Nephron (organoid): ENCODE measurements around the gene CCBE1.

Source experiments
- H3K27ac Mint-ChIP-seq, 3 experiments: 2 replicates each; pipeline ENCODE4 v1.8.0; 2020; ENCODE audit warnings: mixed read lengths in 3 of 3, mild to moderate bottlenecking in 2 of 3, moderate library complexity in 1 of 3
- H3K27me3 Mint-ChIP-seq: 2 replicates; pipeline ENCODE4 v1.8.0; 2021; ENCODE audit warnings: low read depth, mild to moderate bottlenecking, moderate library complexity, mixed read lengths
- H3K36me3 Mint-ChIP-seq: 2 replicates; pipeline ENCODE4 v1.8.0; 2020; ENCODE audit warnings: low read depth, mixed read lengths
- H3K4me1 Mint-ChIP-seq: 2 replicates; pipeline ENCODE4 v1.8.0; 2020; ENCODE audit warnings: mixed read lengths
- H3K4me3 Mint-ChIP-seq, 3 experiments: 2 replicates each; pipeline ENCODE4 v1.8.0; 2020; ENCODE audit warnings: mild to moderate bottlenecking in 3 of 3, mixed read lengths in 3 of 3, moderate library complexity in 2 of 3
- H3K9me3 Mint-ChIP-seq: 2 replicates; pipeline ENCODE4 v1.8.0; 2020; ENCODE audit warnings: mixed read lengths
- TF ChIP-seq, protein P1 (sequence below), 3 experiments: fragments of 200-600 bp; sonication (generic); IDR thresholded peaks; one replicate each; pipeline ENCODE4 v1.5.0; 2021; ENCODE audit warnings: antibody characterized with exemption in 3 of 3; ENCODE audit not compliant: unreplicated experiment in 3 of 3

CCBE1 gene

GRCh38 chr18:59605633-59606192 lies 91.5 kb downstream of the CCBE1 start:
- H3K27me3 Mint-ChIP-seq = no peaks in the 10 kb centered on the region
- H3K4me3 Mint-ChIP-seq = no peak overlapping the region
- peak overlapping the region; percentile 92 to 96 (median 92) for H3K27ac Mint-ChIP-seq
- H3K36me3 Mint-ChIP-seq = peaks cover 12% of the 10 kb centered on the region
- TF ChIP-seq, protein P1, sequence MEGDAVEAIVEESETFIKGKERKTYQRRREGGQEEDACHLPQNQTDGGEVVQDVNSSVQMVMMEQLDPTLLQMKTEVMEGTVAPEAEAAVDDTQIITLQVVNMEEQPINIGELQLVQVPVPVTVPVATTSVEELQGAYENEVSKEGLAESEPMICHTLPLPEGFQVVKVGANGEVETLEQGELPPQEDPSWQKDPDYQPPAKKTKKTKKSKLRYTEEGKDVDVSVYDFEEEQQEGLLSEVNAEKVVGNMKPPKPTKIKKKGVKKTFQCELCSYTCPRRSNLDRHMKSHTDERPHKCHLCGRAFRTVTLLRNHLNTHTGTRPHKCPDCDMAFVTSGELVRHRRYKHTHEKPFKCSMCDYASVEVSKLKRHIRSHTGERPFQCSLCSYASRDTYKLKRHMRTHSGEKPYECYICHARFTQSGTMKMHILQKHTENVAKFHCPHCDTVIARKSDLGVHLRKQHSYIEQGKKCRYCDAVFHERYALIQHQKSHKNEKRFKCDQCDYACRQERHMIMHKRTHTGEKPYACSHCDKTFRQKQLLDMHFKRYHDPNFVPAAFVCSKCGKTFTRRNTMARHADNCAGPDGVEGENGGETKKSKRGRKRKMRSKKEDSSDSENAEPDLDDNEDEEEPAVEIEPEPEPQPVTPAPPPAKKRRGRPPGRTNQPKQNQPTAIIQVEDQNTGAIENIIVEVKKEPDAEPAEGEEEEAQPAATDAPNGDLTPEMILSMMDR (IDR thresholded peaks at IDR 0.05; ENCODE audit: unreplicated experiment in 3 of 3) = no peak
- peaks cover 50% of the 10 kb centered on the region for H3K4me1 Mint-ChIP-seq
- H3K9me3 Mint-ChIP-seq = no peaks in the 10 kb centered on the region

DNA sequence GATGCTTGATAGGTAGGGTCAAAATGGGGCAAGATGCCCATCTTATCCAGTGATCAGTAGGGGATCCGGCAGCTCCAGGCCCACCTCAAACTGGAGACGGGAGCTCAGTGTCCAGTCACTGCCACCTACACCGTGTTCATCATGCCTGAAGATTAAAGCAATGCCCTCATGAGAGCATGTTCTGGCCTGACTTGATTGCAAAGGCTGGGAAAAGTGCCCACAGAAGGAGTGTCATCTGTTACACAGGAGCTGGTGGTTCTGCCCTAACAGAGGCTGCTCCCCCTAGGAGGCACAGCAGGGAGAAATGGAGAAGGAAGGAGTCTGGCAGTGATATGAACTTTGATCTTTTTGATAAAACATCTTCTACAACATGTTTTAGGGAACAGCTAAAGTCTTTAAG lies 92.3 kb downstream of the CCBE1 start:
- Mint-ChIP-seq H3K27ac (peak overlapping the region; percentile 92 to 96 (median 92)), H3K9me3 (no peaks in the 10 kb centered on the region), H3K4me3 (no peak overlapping the region), H3K27me3 (no peaks in the 10 kb centered on the region), H3K4me1 (peaks cover 48% of the 10 kb centered on the region), H3K36me3 (peaks cover 12% of the 10 kb centered on the region)
- TF ChIP-seq, protein P1 (IDR thresholded peaks at IDR 0.05; ENCODE audit: unreplicated experiment in 3 of 3) = no peak

- Mint-ChIP-seq H3K4me1 (peaks cover 43% of the 10 kb centered on the region), H3K27me3 (peaks cover 8% of the 10 kb centered on the region), H3K27ac (peak overlapping the region in 1 of 3 experiments; percentile 51), H3K9me3 (no peaks in the 10 kb centered on the region), H3K36me3 (peaks cover 6% of the 10 kb centered on the region), H3K4me3 (no peak overlapping the region)
- TF ChIP-seq, protein P1 (IDR thresholded peaks at IDR 0.05; ENCODE audit: unreplicated experiment in 3 of 3) = no peak
Observed at GRCh38 chr18:59597049-59597448, 100.2 kb downstream of the CCBE1 start.

GRCh38 chr18:59593291-59593717 lies 103.9 kb downstream of the CCBE1 start:
- TF ChIP-seq, protein P1 (IDR thresholded peaks at IDR 0.05; ENCODE audit: unreplicated experiment in 3 of 3) = no peak
- H3K4me1 Mint-ChIP-seq = peaks cover 48% of the 10 kb centered on the region
- H3K27ac Mint-ChIP-seq = peak overlapping the region; percentile 21 to 66 (median 66)
- H3K27me3 Mint-ChIP-seq = peaks cover 10% of the 10 kb centered on the region
- no peak overlapping the region for H3K4me3 Mint-ChIP-seq
- H3K36me3 Mint-ChIP-seq = no peaks in the 10 kb centered on the region
- no peaks in the 10 kb centered on the region for H3K9me3 Mint-ChIP-seq

GRCh38 chr18:59592624-59593023 lies 104.6 kb downstream of the CCBE1 start:
- Mint-ChIP-seq H3K9me3 (no peaks in the 10 kb centered on the region), H3K4me3 (no peak overlapping the region), H3K27ac (peak overlapping the region; percentile 9 to 66 (median 66)), H3K27me3 (peaks cover 8% of the 10 kb centered on the region), H3K4me1 (peaks cover 48% of the 10 kb centered on the region), H3K36me3 (no peaks in the 10 kb centered on the region)
- TF ChIP-seq, protein P1 (IDR thresholded peaks at IDR 0.05; ENCODE audit: unreplicated experiment in 3 of 3) = no peak

- Mint-ChIP-seq H3K27me3 (peaks cover 8% of the 10 kb centered on the region), H3K9me3 (peaks cover 17% of the 10 kb centered on the region), H3K36me3 (peaks cover 16% of the 10 kb centered on the region), H3K4me1 (peaks cover 23% of the 10 kb centered on the region), H3K4me3 (no peak overlapping the region), H3K27ac (peak overlapping the region in 1 of 3 experiments; percentile 13)
- TF ChIP-seq, protein P1 (IDR thresholded peaks at IDR 0.05; ENCODE audit: unreplicated experiment in 3 of 3) = no peak
Observed at GRCh38 chr18:59582395-59582794, 114.8 kb downstream of the CCBE1 start.
